Karpas-422 (cell line): ENCODE results near the gene ABHD8. TPM values are rescaled to one million over a fixed set of nuclear protein-coding genes. Genes with fewer than 3 reads are reported as not detected.

Source experiments
- DNase-seq: peaks from one replicate; pipeline ENCODE4 v3.0.0-alpha.2; 2015
- H2AFZ ChIP-seq: fragments of 200-600 bp; sonication (generic); 2 replicates; pipeline ENCODE4 v1.6.1; 2014; ENCODE audit warnings: antibody characterized with exemption, low read length, mixed read lengths
- H3K27ac ChIP-seq: fragments of 200-600 bp; sonication (generic); 2 replicates; pipeline ENCODE4 v1.5.1; 2014; ENCODE audit warnings: mild to moderate bottlenecking, low read length, moderate library complexity
- H3K27me3 ChIP-seq: fragments of 200-600 bp; sonication (generic); 2 replicates; pipeline ENCODE4 v1.6.1; 2014; ENCODE audit warnings: low read length, mixed read lengths
- H3K36me3 ChIP-seq: fragments of 200-600 bp; sonication (generic); 2 replicates; pipeline ENCODE4 v1.6.1; 2014; ENCODE audit warnings: low read length, mixed read lengths; ENCODE audit not compliant: insufficient read depth
- H3K4me1 ChIP-seq: fragments of 200-600 bp; sonication (generic); 2 replicates; pipeline ENCODE4 v1.6.1; 2014; ENCODE audit warnings: mild to moderate bottlenecking, low read length, mixed read lengths
- H3K4me2 ChIP-seq: fragments of 200-600 bp; sonication (generic); 2 replicates; pipeline ENCODE4 v1.6.1; 2014; ENCODE audit warnings: low read length, low read depth, mild to moderate bottlenecking; ENCODE audit not compliant: poor library complexity, severe bottlenecking
- H3K4me3 ChIP-seq: fragments of 200-600 bp; sonication (generic); 2 replicates; pipeline ENCODE4 v1.5.1; 2014; ENCODE audit warnings: mild to moderate bottlenecking, antibody characterized with exemption, low read length, mixed read lengths
- H3K79me2 ChIP-seq: fragments of 200-600 bp; sonication (generic); 2 replicates; pipeline ENCODE4 v1.6.1; 2014; ENCODE audit warnings: mild to moderate bottlenecking, low read length, mixed read lengths
- H3K9ac ChIP-seq: fragments of 200-600 bp; sonication (generic); 2 replicates; pipeline ENCODE4 v1.6.0; 2014; ENCODE audit warnings: low read length
- H3K9me2 ChIP-seq: fragments of 200-600 bp; sonication (generic), shearing (Covaris generic); replicated peaks from 2 replicates; pipeline ENCODE4 v1.6.0; 2014; ENCODE audit warnings: mild to moderate bottlenecking, low read length, moderate library complexity; ENCODE audit not compliant: insufficient read depth
- H3K9me3 ChIP-seq: fragments of 300-700, 200-600 bp; sonication (generic); 2 replicates; pipeline ENCODE4 v1.6.1; 2014; ENCODE audit warnings: low read length, mixed read lengths
- H4K20me1 ChIP-seq: fragments of 200-600 bp; sonication (generic); 2 replicates; pipeline ENCODE4 v1.6.1; 2014; ENCODE audit warnings: mild to moderate bottlenecking, antibody characterized with exemption, low read length, low read depth; ENCODE audit not compliant: insufficient read depth
- total RNA-seq: library from RNA; depleted of rRNA; stranded (reverse); fragments of >200 nt; shearing (Covaris generic); gene quantifications from 2 replicates; pipeline ENCODE4 v1.2.3, GENCODE V29; 2014; ENCODE audit warnings: low replicate concordance; rRNA removed

ABHD8 gene
- total RNA-seq, 1 experiment from 2014 or later, result 0.37 TPM

GRCh38 chr19:17243211-17243829, 59.9 kb downstream of the ABHD8 start:
- no peaks in the 10 kb centered on the region for H3K9me3 ChIP-seq
- 0 out of 2 replicates have a peak overlapping the region, but pooled peaks have one; percentile 14 for H3K9ac ChIP-seq
- no peak for DNase-seq
- H4K20me1 ChIP-seq, result peaks cover 16% of the 10 kb centered on the region
- peaks cover 40% of the 10 kb centered on the region for H3K4me1 ChIP-seq
- H3K4me3 ChIP-seq, result peak overlapping the region; percentile 58; the same call in 1 of the 2 replicates
- no peaks in the 10 kb centered on the region for H3K9me2 ChIP-seq
- no peaks in the 10 kb centered on the region for H3K27me3 ChIP-seq
- H3K79me2 ChIP-seq, result peaks cover 24% of the 10 kb centered on the region
- no peak overlapping the region for H2AFZ ChIP-seq
- no peak overlapping the region for H3K27ac ChIP-seq
- H3K36me3 ChIP-seq, result no peaks in the 10 kb centered on the region
- H3K4me2 ChIP-seq, result peak overlapping the region; percentile 73

DNA sequence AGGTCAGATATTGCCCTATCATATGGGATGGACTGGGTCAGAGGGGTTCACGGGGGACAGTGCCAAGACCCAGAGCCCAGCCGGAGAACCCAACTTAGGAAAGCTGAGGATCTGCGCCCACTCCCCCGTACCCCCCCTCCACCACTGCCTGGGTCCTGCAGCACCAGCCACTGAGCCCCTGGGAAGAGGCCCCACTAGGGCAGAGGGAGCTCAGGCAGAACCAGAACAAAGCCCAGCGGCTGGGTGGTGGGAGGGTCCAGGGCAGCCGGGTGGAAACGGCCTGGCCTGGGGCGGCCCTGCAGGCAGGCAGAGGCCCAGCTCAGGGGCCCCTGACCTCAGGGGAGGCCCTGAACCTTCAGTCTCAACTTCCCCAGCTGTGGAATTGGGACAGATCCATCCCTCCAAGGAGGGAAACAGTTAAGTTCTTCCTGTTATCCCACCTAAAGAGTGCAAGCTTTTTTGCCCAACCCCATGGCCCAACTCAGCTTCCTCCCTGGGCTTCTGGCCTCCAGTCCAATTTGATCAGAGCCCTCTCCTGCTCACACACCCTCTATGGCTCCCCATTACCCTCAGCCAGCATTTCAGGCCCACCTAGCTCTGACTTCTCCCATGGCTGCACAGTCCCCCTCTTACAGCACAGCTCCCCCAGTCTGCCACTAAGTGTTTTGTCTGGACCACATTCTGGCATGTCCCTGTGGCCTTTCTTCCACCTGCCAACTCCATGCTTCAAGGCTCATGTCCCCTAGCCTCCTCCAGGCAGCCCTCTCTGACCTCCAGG, 60.6 kb downstream of the ABHD8 start:
- Histone ChIP-seq H3K79me2 (peaks cover 24% of the 10 kb centered on the region), H2AFZ (no peak overlapping the region), H3K4me2 (peak overlapping the region; percentile 73), H3K9me3 (no peaks in the 10 kb centered on the region), H4K20me1 (peaks cover 16% of the 10 kb centered on the region), H3K27me3 (no peaks in the 10 kb centered on the region), H3K36me3 (no peaks in the 10 kb centered on the region), H3K4me3 (no peak overlapping the region), H3K9me2 (no peaks in the 10 kb centered on the region), H3K4me1 (peaks cover 38% of the 10 kb centered on the region), H3K9ac (no peak overlapping the region), H3K27ac (peak overlapping the region; percentile 31)
- no peak for DNase-seq

Other genes starting within 250 kb of the ABHD8 start
- 17.6 and 20.4 TPM in 2 replicates for gene HAUS8, start 228.0 kb downstream of the ABHD8 start, total RNA-seq
- gene MYO9B, start 227.6 kb downstream of the ABHD8 start, total RNA-seq, result 80.1 and 114 TPM in 2 replicates
- gene USE1, start 88.1 kb downstream of the ABHD8 start, total RNA-seq, result 34.0 and 39.8 TPM in 2 replicates
- 6.2 and 13.0 TPM in 2 replicates for gene OCEL1, start 77.2 kb downstream of the ABHD8 start, total RNA-seq
- 8.6 and 20.3 TPM in 2 replicates for gene NR2F6, start 57.5 kb downstream of the ABHD8 start, total RNA-seq
- 0.25 TPM in 1 of 2 replicates, not detected in the other for gene USHBP1, start 38.7 kb downstream of the ABHD8 start, total RNA-seq
- gene BABAM1, start 36.0 kb downstream of the ABHD8 start, total RNA-seq, result 83.9 and 84.7 TPM in 2 replicates
- gene ANKLE1, start 21.5 kb downstream of the ABHD8 start, total RNA-seq, result 19.6 and 29.4 TPM in 2 replicates
- gene MRPL34, start 2.4 kb upstream of the ABHD8 start, total RNA-seq, result 34.0 and 68.6 TPM in 2 replicates
- 24.4 and 33.0 TPM in 2 replicates for gene DDA1, start 6.1 kb upstream of the ABHD8 start, total RNA-seq
- gene ANO8, start 31.4 kb upstream of the ABHD8 start, total RNA-seq, result 0.82 and 2.3 TPM in 2 replicates
- gene GTPBP3, start 34.1 kb upstream of the ABHD8 start, total RNA-seq, result 29.3 and 88.1 TPM in 2 replicates
- gene PLVAP, start 73.9 kb upstream of the ABHD8 start, total RNA-seq, result 0.22 and 0.41 TPM in 2 replicates
- gene CCDC194, start 90.8 kb upstream of the ABHD8 start, total RNA-seq, result 4.1 and 9.3 TPM in 2 replicates
- 56.2 and 156 TPM in 2 replicates for gene BST2, start 102.2 kb upstream of the ABHD8 start, total RNA-seq
- 44.7 and 55.2 TPM in 2 replicates for gene MVB12A, start 116.6 kb upstream of the ABHD8 start, total RNA-seq
- not detected in 2 replicates for gene TMEM221, start 145.2 kb upstream of the ABHD8 start, total RNA-seq
- gene NXNL1, start 157.5 kb upstream of the ABHD8 start, total RNA-seq, result not detected in 2 replicates
- 4.0 and 4.8 TPM in 2 replicates for gene SLC27A1, start 167.1 kb upstream of the ABHD8 start, total RNA-seq
- gene PGLS, start 208.2 kb upstream of the ABHD8 start, total RNA-seq, result 93.0 and 130 TPM in 2 replicates